ENCODE measurements around the gene STRIP1. TPM values are rescaled to one million over a fixed set of nuclear protein-coding genes. Genes with fewer than 3 reads are reported as not detected.
A peak's percentile ranks its signal among the peaks of the same experiment; 100 is the strongest.

STRIP1 gene
- total and polyA plus RNA-seq, 10 donors, result 11.8 to 98.7 (median 59.3) TPM

DNA sequence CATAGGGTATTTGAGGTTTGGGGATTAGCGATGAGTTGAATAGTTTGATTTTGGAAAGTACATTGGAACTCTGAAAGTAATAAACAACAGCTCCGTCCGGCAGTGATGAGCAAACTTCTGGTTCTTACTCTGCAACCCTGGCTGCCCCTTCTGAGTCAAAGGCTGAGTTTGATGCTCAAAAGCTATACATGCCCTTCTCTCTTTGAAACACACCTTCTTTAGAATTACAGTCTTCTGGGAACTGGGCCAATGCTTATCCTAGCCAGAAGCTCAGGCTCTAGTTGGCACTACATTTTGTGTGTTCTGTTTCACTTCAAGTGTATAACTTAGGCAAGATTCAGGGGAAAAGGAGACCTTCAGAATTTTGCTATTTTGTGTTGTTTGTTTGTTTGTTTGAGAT lies 40.5 kb upstream of the STRIP1 start:
- Histone ChIP-seq H3K9me3 (no peaks in the 10 kb centered on the region), H3K27ac (peak overlapping the region in 1 of 8 donors; percentile 27), H3K4me1 (peaks cover 5 to 89% (median 32%) of the 10 kb centered on the region in 6 donors), H3K4me3 (no peak overlapping the region), H3K36me3 (peaks cover 0 to 32% (median 3%) of the 10 kb centered on the region in 6 donors), H3K27me3 (replicated peaks in 1 of 7) (no peaks in the 10 kb centered on the region)
- TF ChIP-seq POLR2A (IDR thresholded peaks at IDR 0.05) (no peak), POLR2AphosphoS5 (IDR thresholded peaks at IDR 0.05) (no peak), CTCF (IDR thresholded peaks at IDR 0.05 in 8 of 11, conservative IDR thresholded peaks at IDR 0.05 in 3 of 11) (no peak)
- intact Hi-C loops (cut with DNase I; ENCODE audit: low total_unique reads), result no loop called here
- 78 to 93% (median 86%) methylated on average over 3 of the region's 3 CpGs for WGBS, 5 donors
- DNase-seq, result no peak

- TF ChIP-seq CTCF (IDR thresholded peaks at IDR 0.05 in 8 of 11, conservative IDR thresholded peaks at IDR 0.05 in 3 of 11) (no peak), POLR2A (IDR thresholded peaks at IDR 0.05) (no peak), POLR2AphosphoS5 (IDR thresholded peaks at IDR 0.05) (no peak)
- DNase-seq, result no peak
- WGBS, 5 donors, result 78 to 88% (median 83%) methylated on average over 1 of the region's 1 CpG
- Histone ChIP-seq H3K9me3 (no peaks in the 10 kb centered on the region), H3K4me3 (no peak overlapping the region), H3K27me3 (replicated peaks in 1 of 7) (no peaks in the 10 kb centered on the region), H3K27ac (peak overlapping the region in 1 of 8 donors; percentile 27), H3K4me1 (peaks cover 5 to 89% (median 30%) of the 10 kb centered on the region in 6 donors), H3K36me3 (peaks cover 0 to 29% (median 3%) of the 10 kb centered on the region in 6 donors)
- intact Hi-C loops (cut with DNase I; ENCODE audit: low total_unique reads), result no loop called here
Measured at GRCh38 chr1:109994654-109995053, 39.8 kb upstream of the STRIP1 start.

DNA sequence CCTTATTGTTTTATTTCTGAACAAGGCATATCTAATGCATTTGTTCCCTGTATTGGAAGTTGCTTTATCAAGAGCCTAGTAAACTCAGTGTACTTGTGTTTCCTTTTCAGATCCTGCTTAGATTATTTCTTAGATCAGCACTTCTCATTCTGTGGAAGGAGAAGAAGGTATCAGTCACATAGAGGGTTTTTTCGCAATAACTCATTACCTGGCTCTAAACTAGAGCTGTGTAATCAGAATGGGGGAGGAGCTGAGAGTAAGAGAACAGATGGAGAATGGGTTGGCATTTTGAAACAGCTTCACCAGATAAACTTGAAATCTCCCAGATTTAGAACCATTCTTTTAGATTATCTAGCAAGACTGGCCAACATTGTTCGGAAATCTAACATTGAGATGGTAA lies 38.9 kb upstream of the STRIP1 start:
- Histone ChIP-seq H3K9me3 (no peaks in the 10 kb centered on the region), H3K27ac (no peak overlapping the region), H3K27me3 (replicated peaks in 1 of 7) (no peaks in the 10 kb centered on the region), H3K4me1 (peaks cover 0 to 85% (median 22%) of the 10 kb centered on the region in 6 donors), H3K36me3 (peaks cover 0 to 22% (median 3%) of the 10 kb centered on the region in 6 donors), H3K4me3 (no peak overlapping the region)
- intact Hi-C loops (cut with DNase I; ENCODE audit: low total_unique reads), result no loop called here
- WGBS, 5 donors, result 90 to 100% (median 95%) methylated on average over 2 of the region's 2 CpGs
- no peak for TF ChIP-seq CTCF (IDR thresholded peaks at IDR 0.05 in 8 of 11, conservative IDR thresholded peaks at IDR 0.05 in 3 of 11)
- TF ChIP-seq POLR2AphosphoS5 (IDR thresholded peaks at IDR 0.05), result no peak
- no peak for TF ChIP-seq POLR2A (IDR thresholded peaks at IDR 0.05)
- DNase-seq, result no peak

DNA sequence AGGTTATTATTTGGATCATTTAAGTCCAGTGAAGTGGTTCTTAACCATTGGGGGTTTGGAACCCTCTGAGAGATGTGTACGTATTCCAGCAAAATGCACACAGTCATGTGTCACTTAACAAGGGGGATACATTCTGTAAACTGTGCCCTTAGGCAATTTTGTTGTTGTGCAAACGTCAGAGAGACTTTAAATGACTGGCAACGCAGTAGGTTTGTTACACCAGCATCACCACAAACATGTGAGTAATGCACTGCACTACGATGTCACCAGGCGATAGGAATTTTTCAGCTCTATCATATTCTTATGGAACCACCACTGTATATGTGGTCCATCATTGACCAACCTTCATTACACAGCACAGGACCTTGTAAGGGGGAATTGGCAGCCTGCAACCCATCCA lies 37.9 kb upstream of the STRIP1 start:
- 74 to 94% (median 87%) methylated on average over 5 of the region's 5 CpGs for WGBS, 5 donors

More for the DNA sequence above, 37.9 kb upstream of the STRIP1 start:
- no peaks in the 10 kb centered on the region for H3K27me3 ChIP-seq (replicated peaks in 1 of 7)
- H3K27ac ChIP-seq, result no peak overlapping the region
- H3K36me3 ChIP-seq, result peaks cover 0 to 21% (median 3%) of the 10 kb centered on the region in 6 donors
- no peak overlapping the region for H3K4me3 ChIP-seq
- no peak for TF ChIP-seq POLR2A (IDR thresholded peaks at IDR 0.05)
- TF ChIP-seq CTCF (IDR thresholded peaks at IDR 0.05 in 8 of 11, conservative IDR thresholded peaks at IDR 0.05 in 3 of 11), result no peak
- TF ChIP-seq POLR2AphosphoS5 (IDR thresholded peaks at IDR 0.05), result no peak
- DNase-seq, result no peak
- intact Hi-C loops (cut with DNase I; ENCODE audit: low total_unique reads), result no loop called here
- H3K4me1 ChIP-seq, result peaks cover 0 to 76% (median 16%) of the 10 kb centered on the region in 6 donors
- H3K9me3 ChIP-seq, result no peaks in the 10 kb centered on the region
